WTC11 (cell line): ENCODE data around the gene VEGFA. TPM values are rescaled to one million over a fixed set of nuclear protein-coding genes. Genes with fewer than 3 reads are reported as not detected.

Source experiments
- ATAC-seq: fragments of 200-7000 bp; cut with Tn5 transposase; 2 replicates; pipeline ENCODE4 v1.10.0; 2021; ENCODE audit warnings: mild to moderate bottlenecking, moderate library complexity
- CTCF ChIA-PET: fragments of 300-600 bp; sonication (Branson Sonifier 250); formaldehyde crosslinking; loops from one replicate; lab custom pipeline; 2021; ENCODE audit warnings: antibody characterized with exemption; lab: Charles Lee
- POLR2A ChIA-PET: fragments of 350-600 bp; sonication (Branson Sonifier 250); formaldehyde crosslinking; loops from one replicate; lab custom pipeline; 2021; ENCODE audit warnings: antibody characterized with exemption; lab: Charles Lee
- DNase-seq: peaks from one replicate; pipeline ENCODE4 v3.0.0; 2021; ENCODE audit warnings: low spot score
- H3K27ac Mint-ChIP-seq: 2 replicates; pipeline ENCODE4 v1.8.0; 2021; ENCODE audit warnings: mixed read lengths
- H3K27me3 Mint-ChIP-seq: 2 replicates; pipeline ENCODE4 v1.8.0; 2021; ENCODE audit warnings: low read depth, mild to moderate bottlenecking, moderate library complexity, mixed read lengths
- H3K36me3 Mint-ChIP-seq: 2 replicates; pipeline ENCODE4 v1.8.0; 2021; ENCODE audit warnings: mixed read lengths
- H3K4me1 Mint-ChIP-seq: 2 replicates; pipeline ENCODE4 v1.8.0; 2022; ENCODE audit warnings: mixed read lengths
- H3K4me3 Mint-ChIP-seq: 2 replicates; pipeline ENCODE4 v1.8.0; 2021; ENCODE audit warnings: mild to moderate bottlenecking, moderate library complexity, mixed read lengths
- H3K9me3 Mint-ChIP-seq: 2 replicates; pipeline ENCODE4 v1.8.0; 2021; ENCODE audit warnings: mixed read lengths
- AR ChIP-seq: fragments of 250-450 bp; sonication (Bioruptor Pico); IDR thresholded peaks from 2 replicates; pipeline ENCODE4 v1.9.0; 2021; ENCODE audit warnings: mild to moderate bottlenecking
- ATF1 ChIP-seq: sonication (generic); formaldehyde crosslinking; IDR thresholded peaks from 2 replicates; pipeline ENCODE4 v1.8.1; 2023; ENCODE audit warnings: mild to moderate bottlenecking, moderate library complexity, missing genetic modification reagents
- ETV6 ChIP-seq: sonication (generic); formaldehyde crosslinking; IDR thresholded peaks from 2 replicates; pipeline ENCODE4 v1.8.1; 2022; ENCODE audit warnings: mild to moderate bottlenecking, missing genetic modification reagents
- HMGA2 ChIP-seq: fragments of 250-450 bp; sonication (Bioruptor Pico); IDR thresholded peaks from 2 replicates; pipeline ENCODE4 v1.4.0; 2021; ENCODE audit warnings: mild to moderate bottlenecking, moderate library complexity
- IRF1 ChIP-seq: sonication (generic); formaldehyde crosslinking; IDR thresholded peaks from 2 replicates; pipeline ENCODE4 v1.8.0; 2023; ENCODE audit warnings: missing genetic modification reagents
- IRF2 ChIP-seq: sonication (generic); formaldehyde crosslinking; IDR thresholded peaks from 2 replicates; pipeline ENCODE4 v1.8.0; 2022; ENCODE audit warnings: low read depth, missing genetic modification reagents, borderline replicate concordance
- JUN ChIP-seq: sonication (generic); formaldehyde crosslinking; IDR thresholded peaks from 2 replicates; pipeline ENCODE4 v1.8.0; 2023; ENCODE audit warnings: mild to moderate bottlenecking, missing genetic modification reagents
- MXD4 ChIP-seq: fragments of 250-450 bp; sonication (Bioruptor Pico); IDR thresholded peaks from 2 replicates; pipeline ENCODE4 v1.8.0; 2021; ENCODE audit warnings: mild to moderate bottlenecking, moderate library complexity, borderline replicate concordance
- NFYB ChIP-seq: sonication (generic); formaldehyde crosslinking; conservative IDR thresholded peaks from 2 replicates; pipeline ENCODE4 v1.8.0; 2022; ENCODE audit warnings: low read depth, missing genetic modification reagents
- NR2C2 ChIP-seq: sonication (generic); formaldehyde crosslinking; IDR thresholded peaks from 2 replicates; pipeline ENCODE4 v1.8.0; 2022; ENCODE audit warnings: mild to moderate bottlenecking, missing genetic modification reagents
- PREB ChIP-seq: sonication (generic); formaldehyde crosslinking; IDR thresholded peaks from 2 replicates; pipeline ENCODE4 v1.8.1; 2022; ENCODE audit warnings: mild to moderate bottlenecking, missing genetic modification reagents, moderate library complexity, borderline replicate concordance
- ZNF219 ChIP-seq: sonication (generic); formaldehyde crosslinking; IDR thresholded peaks from 2 replicates; pipeline ENCODE4 v1.8.0; 2023; ENCODE audit warnings: missing genetic modification reagents, mild to moderate bottlenecking, borderline replicate concordance
- total RNA-seq: library from RNA; stranded (reverse); gene quantifications from 3 replicates; pipeline ENCODE4 v1.2.3, GENCODE V29; 2021
- TF ChIP-seq, protein P1 (sequence below): fragments of 250-450 bp; sonication (Bioruptor Pico); IDR thresholded peaks from 2 replicates; pipeline ENCODE4 v1.9.0; 2021; ENCODE audit warnings: mild to moderate bottlenecking, borderline replicate concordance
- TF ChIP-seq, protein P2 (sequence below): sonication (generic); formaldehyde crosslinking; IDR thresholded peaks from 2 replicates; pipeline ENCODE4 v1.8.0; 2023; ENCODE audit warnings: missing genetic modification reagents, mild to moderate bottlenecking, borderline replicate concordance
- TF ChIP-seq, protein P3 (sequence below): sonication (generic); formaldehyde crosslinking; IDR thresholded peaks from 2 replicates; pipeline ENCODE4 v1.8.0; 2022; ENCODE audit warnings: mild to moderate bottlenecking, missing genetic modification reagents

The VEGFA gene
- total RNA-seq, 1 experiment from 2014 or later, result 43.8 TPM

DNA sequence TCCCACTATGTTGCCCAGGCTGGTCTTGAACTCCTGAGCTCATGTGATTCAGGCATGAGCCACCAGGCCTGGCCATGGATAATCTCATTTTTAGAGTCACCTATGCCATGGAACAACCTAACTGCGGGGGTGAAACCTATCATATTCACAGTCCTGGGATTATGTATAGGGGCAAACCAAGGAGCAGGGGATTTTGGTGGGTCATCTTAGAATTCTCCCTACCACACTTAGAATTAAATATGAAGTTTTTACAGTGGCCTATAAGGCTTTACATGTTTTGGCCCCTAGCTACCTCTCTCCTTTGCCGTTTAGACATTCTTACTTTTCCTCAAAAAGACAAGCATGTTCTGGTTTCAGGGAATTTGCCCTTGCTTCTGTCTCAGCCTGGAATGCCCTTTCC lies 20.6 kb upstream of the VEGFA start:
- DNase-seq (no peak), ATAC-seq (no peak)
- peaks cover 15% of the 10 kb centered on the region for H3K4me1 Mint-ChIP-seq
- CTCF ChIA-PET, result interaction anchor here (1.0 to 2.1 kb wide), 4 partner anchors 8 to 82 kb away, joined by 3 to 11 read pairs (median 8); partner anchors contain the start of gene VEGFA
- TF ChIP-seq AR (CRISPR knock-in tag), result no peak
- H3K4me3 Mint-ChIP-seq, result no peak overlapping the region
- POLR2A ChIA-PET, result no interaction called here
- H3K27me3 Mint-ChIP-seq, result peaks cover 3% of the 10 kb centered on the region
- no peak overlapping the region for H3K27ac Mint-ChIP-seq
- H3K36me3 Mint-ChIP-seq, result no peaks in the 10 kb centered on the region
- H3K9me3 Mint-ChIP-seq, result peaks cover 4% of the 10 kb centered on the region; the same call in 1 of the 2 replicates

- Mint-ChIP-seq H3K36me3 (no peaks in the 10 kb centered on the region), H3K9me3 (peaks cover 4% of the 10 kb centered on the region; the same call in 1 of the 2 replicates), H3K4me3 (no peak overlapping the region), H3K27me3 (peaks cover 3% of the 10 kb centered on the region), H3K27ac (no peak overlapping the region), H3K4me1 (peaks cover 10% of the 10 kb centered on the region; the same call in 1 of the 2 replicates)
- POLR2A ChIA-PET, result interaction anchor here (0.7 kb wide), 1 partner anchor 35 kb away, joined by 5 read pairs; no protein-coding TSS in a partner anchor
- CTCF ChIA-PET, result interaction anchor here (1.2 kb wide), 1 partner anchor 19 kb away, joined by 4 read pairs; the partner anchor contains the start of gene VEGFA
- ATAC-seq (no peak), DNase-seq (no peak)
- TF ChIP-seq, protein P1, sequence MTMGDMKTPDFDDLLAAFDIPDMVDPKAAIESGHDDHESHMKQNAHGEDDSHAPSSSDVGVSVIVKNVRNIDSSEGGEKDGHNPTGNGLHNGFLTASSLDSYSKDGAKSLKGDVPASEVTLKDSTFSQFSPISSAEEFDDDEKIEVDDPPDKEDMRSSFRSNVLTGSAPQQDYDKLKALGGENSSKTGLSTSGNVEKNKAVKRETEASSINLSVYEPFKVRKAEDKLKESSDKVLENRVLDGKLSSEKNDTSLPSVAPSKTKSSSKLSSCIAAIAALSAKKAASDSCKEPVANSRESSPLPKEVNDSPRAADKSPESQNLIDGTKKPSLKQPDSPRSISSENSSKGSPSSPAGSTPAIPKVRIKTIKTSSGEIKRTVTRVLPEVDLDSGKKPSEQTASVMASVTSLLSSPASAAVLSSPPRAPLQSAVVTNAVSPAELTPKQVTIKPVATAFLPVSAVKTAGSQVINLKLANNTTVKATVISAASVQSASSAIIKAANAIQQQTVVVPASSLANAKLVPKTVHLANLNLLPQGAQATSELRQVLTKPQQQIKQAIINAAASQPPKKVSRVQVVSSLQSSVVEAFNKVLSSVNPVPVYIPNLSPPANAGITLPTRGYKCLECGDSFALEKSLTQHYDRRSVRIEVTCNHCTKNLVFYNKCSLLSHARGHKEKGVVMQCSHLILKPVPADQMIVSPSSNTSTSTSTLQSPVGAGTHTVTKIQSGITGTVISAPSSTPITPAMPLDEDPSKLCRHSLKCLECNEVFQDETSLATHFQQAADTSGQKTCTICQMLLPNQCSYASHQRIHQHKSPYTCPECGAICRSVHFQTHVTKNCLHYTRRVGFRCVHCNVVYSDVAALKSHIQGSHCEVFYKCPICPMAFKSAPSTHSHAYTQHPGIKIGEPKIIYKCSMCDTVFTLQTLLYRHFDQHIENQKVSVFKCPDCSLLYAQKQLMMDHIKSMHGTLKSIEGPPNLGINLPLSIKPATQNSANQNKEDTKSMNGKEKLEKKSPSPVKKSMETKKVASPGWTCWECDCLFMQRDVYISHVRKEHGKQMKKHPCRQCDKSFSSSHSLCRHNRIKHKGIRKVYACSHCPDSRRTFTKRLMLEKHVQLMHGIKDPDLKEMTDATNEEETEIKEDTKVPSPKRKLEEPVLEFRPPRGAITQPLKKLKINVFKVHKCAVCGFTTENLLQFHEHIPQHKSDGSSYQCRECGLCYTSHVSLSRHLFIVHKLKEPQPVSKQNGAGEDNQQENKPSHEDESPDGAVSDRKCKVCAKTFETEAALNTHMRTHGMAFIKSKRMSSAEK (CRISPR knock-in tag), result no peak
- TF ChIP-seq, protein P2, sequence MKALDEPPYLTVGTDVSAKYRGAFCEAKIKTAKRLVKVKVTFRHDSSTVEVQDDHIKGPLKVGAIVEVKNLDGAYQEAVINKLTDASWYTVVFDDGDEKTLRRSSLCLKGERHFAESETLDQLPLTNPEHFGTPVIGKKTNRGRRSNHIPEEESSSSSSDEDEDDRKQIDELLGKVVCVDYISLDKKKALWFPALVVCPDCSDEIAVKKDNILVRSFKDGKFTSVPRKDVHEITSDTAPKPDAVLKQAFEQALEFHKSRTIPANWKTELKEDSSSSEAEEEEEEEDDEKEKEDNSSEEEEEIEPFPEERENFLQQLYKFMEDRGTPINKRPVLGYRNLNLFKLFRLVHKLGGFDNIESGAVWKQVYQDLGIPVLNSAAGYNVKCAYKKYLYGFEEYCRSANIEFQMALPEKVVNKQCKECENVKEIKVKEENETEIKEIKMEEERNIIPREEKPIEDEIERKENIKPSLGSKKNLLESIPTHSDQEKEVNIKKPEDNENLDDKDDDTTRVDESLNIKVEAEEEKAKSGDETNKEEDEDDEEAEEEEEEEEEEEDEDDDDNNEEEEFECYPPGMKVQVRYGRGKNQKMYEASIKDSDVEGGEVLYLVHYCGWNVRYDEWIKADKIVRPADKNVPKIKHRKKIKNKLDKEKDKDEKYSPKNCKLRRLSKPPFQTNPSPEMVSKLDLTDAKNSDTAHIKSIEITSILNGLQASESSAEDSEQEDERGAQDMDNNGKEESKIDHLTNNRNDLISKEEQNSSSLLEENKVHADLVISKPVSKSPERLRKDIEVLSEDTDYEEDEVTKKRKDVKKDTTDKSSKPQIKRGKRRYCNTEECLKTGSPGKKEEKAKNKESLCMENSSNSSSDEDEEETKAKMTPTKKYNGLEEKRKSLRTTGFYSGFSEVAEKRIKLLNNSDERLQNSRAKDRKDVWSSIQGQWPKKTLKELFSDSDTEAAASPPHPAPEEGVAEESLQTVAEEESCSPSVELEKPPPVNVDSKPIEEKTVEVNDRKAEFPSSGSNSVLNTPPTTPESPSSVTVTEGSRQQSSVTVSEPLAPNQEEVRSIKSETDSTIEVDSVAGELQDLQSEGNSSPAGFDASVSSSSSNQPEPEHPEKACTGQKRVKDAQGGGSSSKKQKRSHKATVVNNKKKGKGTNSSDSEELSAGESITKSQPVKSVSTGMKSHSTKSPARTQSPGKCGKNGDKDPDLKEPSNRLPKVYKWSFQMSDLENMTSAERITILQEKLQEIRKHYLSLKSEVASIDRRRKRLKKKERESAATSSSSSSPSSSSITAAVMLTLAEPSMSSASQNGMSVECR (CRISPR knock-in tag), result no peak
- TF ChIP-seq NR2C2 (no peak), IRF2 (no peak), ATF1 (CRISPR knock-in tag) (no peak), ZNF219 (CRISPR knock-in tag) (no peak), PREB (CRISPR knock-in tag) (no peak), ETV6 (CRISPR knock-in tag) (no peak), NFYB (no peak), HMGA2 (no peak), MXD4 (CRISPR knock-in tag) (no peak), IRF1 (CRISPR knock-in tag) (no peak), JUN (CRISPR knock-in tag) (no peak)
- TF ChIP-seq, protein P3, sequence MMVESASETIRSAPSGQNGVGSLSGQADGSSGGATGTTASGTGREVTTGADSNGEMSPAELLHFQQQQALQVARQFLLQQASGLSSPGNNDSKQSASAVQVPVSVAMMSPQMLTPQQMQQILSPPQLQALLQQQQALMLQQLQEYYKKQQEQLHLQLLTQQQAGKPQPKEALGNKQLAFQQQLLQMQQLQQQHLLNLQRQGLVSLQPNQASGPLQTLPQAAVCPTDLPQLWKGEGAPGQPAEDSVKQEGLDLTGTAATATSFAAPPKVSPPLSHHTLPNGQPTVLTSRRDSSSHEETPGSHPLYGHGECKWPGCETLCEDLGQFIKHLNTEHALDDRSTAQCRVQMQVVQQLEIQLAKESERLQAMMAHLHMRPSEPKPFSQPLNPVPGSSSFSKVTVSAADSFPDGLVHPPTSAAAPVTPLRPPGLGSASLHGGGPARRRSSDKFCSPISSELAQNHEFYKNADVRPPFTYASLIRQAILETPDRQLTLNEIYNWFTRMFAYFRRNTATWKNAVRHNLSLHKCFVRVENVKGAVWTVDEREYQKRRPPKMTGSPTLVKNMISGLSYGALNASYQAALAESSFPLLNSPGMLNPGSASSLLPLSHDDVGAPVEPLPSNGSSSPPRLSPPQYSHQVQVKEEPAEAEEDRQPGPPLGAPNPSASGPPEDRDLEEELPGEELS (CRISPR knock-in tag), result no peak
These were observed 19.4 kb upstream of the VEGFA start for GRCh38 chr6:43750622-43751021.
